GM19463 (cell line): Measurements from ENCODE around the gene DIDO1.
"Not testable (repeated sequence)": the region's sequence is repeated elsewhere in the genome, so short reads cannot be mapped to it uniquely, and the experiment has no call there.

Experiments used
- ATAC-seq: cut with Tn5 transposase; IDR thresholded peaks from one replicate; pipeline ENCODE4 v1.9.1; 2021; ENCODE audit warnings: mild to moderate bottlenecking, moderate library complexity; ENCODE audit not compliant: unreplicated experiment

Gene DIDO1

DNA sequence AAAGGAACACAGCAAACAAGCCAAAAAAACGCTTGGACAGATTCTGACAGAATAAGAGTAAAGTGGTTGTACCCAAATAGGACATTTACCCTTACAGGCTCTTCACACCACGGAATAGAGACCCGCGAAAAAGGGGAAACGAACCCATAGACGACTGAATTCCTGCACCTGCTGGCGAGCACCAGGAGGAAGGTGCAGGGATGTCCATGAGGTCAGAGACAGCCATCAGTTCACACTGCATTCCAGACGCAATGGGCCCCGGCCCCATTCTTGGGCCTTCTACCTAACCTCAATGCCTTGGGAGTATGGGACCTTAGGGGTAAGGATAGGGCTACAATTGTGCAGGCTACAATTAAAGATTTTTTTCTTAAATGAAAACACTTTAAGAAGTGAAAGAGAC lies 5.2 kb upstream of the DIDO1 start:
- no peak for ATAC-seq

DNA sequence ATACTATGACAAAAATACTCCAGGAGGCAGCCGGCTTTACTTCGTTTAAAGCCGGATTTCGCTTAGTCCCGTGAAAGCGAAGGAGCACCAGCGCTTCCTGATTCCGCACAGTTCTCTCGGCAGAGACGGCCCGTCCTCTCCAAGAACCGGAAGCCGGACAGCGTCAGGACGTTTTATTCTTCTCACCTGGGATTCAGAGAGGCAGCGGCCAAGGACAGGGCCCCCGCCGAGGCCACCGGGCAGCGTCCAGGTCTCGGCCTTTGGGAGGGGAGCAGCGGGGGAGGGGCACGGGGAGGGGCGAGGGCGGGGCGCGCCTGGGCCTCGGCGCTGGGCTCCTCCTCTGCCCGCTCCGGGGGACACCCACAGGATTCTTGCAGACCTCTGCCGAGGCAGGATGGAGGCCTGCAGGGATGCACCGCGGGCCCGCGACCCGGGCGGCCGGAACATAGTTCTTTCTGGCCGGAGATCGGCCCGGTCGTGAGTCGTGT lies 2.8 kb upstream of the DIDO1 start:
- no peak for ATAC-seq

DNA sequence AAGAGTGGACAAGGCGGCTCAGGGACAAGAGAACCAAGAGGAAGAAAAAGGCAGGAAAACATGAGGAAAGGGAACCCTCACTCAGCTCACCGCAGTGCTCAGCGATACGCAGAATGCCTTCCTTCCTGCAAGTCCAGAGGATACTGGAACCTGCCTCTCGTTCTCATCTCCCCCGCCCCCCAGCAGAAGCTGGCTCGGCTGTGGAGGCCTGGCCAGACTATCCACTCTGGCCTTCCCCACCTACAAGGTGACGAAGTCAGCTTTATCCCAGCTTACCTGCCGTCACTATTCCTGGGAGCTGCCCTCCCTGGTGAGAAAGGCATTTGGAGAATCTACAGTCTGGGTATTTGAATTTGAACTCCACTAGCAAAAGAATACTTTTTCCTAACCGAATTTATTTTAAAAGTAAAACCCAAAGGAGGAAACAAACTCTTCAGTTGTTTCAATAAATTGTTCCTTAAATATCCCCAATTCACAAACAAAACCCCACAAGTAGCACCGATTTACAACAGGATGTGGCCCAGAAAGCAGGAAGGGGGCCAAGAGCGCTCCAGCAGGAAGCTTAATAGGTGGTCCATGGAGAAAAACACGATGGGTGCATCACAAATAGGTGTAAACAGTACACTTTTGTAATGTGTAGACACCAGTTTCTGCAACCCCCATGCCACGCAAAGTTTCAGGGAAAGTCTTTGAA lies 2.1 kb upstream of the DIDO1 start:
- ATAC-seq, result no peak

DNA sequence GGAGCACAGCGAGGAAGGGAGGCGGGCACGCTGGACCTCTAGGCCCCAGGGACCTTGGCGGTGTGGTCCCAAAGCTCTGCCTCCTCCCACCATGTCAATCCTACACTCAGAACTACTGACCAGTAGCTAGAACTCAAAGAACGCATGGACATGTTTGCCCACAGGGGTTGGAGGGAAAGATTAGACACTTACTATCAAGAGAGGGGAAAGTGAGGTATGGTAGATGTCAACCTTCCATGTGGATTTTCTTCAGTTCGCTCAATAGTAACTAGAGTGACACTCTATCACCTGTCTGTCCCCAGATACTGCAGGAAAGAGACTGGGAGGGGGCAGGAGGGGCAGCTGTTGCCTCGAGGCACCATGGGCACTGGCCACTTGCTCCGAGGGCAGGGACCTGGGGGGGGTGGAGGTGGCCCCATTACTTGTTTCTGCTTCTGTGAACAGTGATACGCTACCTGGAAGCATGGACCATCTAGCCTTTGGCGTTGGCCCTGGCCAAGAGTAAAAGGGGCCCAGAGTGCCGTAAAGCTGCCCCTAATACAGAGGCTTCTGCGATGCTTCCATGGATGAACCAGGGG lies 912 bp upstream of the DIDO1 start:
- no peak for ATAC-seq

DNA sequence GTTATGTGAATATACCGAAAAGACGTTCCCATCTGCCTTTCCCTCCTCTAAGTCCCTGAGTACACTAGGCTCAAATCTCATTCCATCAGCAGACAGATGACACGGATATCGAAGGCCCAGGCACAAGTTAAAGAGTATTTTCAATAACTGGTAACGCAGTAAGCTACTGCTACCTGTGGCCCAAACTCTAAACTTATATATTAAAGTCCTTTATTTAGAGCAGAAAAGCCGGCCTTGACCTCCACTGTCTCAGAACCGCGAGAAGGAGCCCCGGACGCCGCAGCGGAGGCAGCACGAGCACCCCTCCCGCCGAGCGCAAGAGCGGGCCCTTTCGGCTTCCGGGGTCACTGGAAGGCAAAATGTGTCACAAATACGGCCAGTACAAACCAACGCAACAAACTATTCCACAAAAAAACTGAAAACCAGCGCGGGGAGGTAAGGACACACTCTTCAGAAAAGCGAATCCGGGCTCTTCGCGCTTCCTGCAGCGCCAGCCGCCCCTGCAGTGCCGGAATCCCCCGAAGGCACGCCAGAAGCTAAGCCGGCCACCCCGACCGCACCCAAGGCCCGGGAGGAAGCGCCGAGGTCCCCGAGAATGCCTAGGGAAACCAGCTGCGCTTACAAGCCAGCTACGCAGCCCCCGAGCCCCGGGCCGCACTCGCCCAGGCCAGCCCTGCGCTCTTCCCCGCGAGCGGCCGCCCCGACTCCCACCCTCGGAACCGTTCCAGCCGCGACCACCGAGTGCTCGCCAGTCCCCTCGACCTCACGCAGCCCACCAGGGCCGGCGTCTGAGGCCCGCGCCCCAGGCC lies 681 bp downstream of the DIDO1 start:
- ATAC-seq, result peak; percentile 12

GRCh38 chr20:62925076-62925419 lies 1.3 kb downstream of the DIDO1 start:
- ATAC-seq, result no peak

DNA sequence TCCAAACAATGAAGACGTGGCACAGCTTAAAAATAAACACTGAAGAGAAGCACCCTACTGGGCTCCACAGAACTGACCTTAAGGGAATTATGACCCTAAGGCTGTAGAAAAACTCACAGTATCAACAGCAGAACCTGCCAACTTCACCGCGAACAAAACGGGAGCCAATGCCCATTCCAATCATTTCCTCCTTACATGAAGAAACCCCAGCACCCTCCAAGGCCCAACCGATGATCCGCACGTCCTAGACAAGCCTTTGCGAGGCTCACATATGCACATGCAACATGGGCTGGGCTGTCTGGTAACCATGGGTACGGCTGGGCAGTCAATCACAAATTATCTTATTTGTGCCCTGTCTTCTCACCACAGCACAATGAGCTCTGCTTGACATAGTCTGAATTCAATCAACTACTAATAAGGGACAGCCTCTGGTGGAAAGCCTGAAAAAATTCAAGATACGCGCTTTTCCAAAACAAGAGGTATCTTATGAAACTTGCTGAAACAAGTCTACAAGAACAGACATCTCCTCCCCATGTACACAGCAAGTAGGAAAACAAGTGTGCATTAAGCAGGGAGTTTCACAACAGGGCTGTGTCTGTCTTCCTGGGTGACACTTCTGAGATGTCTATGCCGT lies 1.7 kb downstream of the DIDO1 start:
- ATAC-seq, result no peak

GRCh38 chr20:62923669-62924441 lies 2.5 kb downstream of the DIDO1 start:
- no peak for ATAC-seq

DNA sequence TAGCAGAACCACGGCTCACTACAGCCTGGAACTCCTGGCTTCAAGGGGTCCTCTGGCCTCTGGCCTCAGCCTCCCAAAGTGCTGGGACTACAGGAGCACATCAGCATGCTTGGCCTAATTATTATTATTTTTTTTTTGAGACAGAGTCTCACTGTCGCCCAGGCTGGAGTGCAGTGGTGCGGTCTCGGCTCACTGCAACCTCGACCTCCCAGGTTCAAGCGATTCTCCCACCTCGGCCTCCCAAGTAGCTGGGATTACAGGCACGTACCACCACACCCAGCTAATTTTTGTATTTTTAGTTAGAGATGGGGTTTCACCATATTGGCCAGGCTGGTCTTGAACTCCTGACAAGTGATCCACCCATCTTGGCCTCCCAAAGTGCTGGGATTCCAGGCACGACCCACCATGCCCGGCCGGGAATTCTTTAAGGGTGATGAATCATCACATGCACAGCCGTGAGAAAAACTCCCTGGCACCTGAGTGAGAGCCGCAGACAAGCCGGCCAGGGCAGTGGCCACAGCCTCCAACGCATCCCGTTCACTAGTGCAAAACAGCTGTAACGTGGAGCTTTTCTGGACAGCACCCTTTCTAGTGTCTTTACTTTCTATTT lies 3.1 kb downstream of the DIDO1 start:
- not testable (repeated sequence) for ATAC-seq

DNA sequence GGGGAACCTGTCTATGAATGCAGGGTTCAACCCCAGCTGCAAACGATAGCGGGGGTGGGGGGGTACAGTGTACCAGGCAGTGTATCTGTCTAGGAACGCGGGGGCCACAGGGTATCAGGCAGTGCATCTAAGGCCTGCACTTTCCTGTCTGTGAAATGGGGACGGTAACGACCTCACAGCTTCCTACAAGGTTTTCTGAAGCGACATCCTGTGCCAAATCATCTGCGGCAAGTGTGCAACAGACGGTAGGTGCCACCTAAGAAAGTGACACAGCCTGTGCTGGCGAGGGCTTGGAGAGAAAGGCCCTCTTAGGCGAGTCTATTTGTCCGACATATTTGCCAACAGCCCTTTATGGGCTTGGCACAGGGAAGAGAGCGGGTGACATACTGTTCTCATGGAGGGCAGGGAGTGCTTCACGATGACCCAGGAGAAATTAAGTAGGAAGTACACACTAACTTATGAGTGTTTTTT lies 3.8 kb downstream of the DIDO1 start:
- no peak for ATAC-seq

GRCh38 chr20:62921119-62921687 lies 5.1 kb downstream of the DIDO1 start:
- ATAC-seq, result no peak

DNA sequence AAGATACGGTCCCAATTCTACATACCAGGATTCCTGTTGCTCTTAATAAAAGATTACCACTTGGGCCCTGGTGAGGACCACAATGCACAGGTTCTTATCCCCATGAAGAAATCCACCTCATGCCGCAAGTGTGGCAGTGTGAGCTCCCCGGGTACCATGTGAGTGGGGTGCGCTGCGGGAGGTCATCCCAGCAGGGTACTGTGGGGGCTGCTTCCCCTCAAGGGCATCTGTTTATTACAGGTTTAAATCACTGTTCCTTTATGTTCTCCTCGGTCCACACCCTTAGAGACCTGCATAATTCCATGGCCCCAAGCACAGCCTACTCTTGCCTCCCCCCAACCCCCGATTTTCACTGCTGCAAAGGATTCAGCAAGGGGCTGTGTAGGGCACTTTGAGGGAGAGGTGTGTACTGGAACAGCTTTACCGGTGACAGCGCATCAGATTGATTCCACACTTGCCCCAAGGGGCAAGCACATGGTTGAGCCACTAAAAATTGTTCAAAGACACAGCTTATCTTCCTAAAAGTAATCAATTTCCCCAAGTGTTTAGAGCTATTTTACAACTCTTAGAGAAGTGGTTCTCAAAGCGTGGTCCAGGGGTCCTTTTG lies 6.2 kb downstream of the DIDO1 start:
- ATAC-seq, result no peak

GRCh38 chr20:62918831-62919230 lies 7.5 kb downstream of the DIDO1 start:
- no peak for ATAC-seq

- ATAC-seq, result no peak
These were observed 8.2 kb downstream of the DIDO1 start for GRCh38 chr20:62918147-62918546.

DNA sequence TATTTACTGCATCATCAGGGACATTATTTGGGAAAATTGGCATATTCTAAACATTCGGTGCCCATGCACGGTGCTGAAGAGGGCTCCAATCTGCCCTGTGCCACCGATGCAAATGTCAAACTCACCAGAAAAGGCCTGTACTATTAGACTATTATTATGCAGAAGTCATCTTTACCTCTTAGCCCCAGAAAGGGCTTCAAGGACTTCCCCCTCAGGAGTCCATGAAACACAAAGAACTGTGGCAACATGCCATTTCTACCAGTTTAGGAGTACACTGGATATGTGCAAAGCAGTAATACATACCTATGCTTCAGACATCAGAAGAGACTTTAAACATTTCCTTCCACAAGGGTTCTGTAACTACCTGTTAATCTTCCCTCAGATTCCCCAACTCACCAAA lies 8.6 kb downstream of the DIDO1 start:
- ATAC-seq, result no peak

- ATAC-seq, result no peak
These were observed 9.4 kb downstream of the DIDO1 start for GRCh38 chr20:62916703-62917476.

GRCh38 chr20:62914970-62915457 lies 11.3 kb downstream of the DIDO1 start:
- ATAC-seq, result no peak

- no peak for ATAC-seq
These were observed 11.9 kb downstream of the DIDO1 start for GRCh38 chr20:62914436-62914835.
